Mesenteric fat pad (tissue), 1 donor: ENCODE results near the gene PTTG1IP. TPM values are rescaled to one million over a fixed set of nuclear protein-coding genes. Genes with fewer than 3 reads are reported as not detected.
"Not testable (repeated sequence)": the region's sequence is repeated elsewhere in the genome, so short reads cannot be mapped to it uniquely, and the experiment has no call there.

Experiments
- DNase-seq: peaks from one replicate; pipeline ENCODE4 v3.0.0-alpha.2; 2020; ENCODE audit warnings: low spot score
- total RNA-seq: library from RNA; stranded (reverse); fragmentation: NEBNext Ultra II Directional; extraction: Animal tissue kit (Norgen Biotek cat#: 25700); gene quantifications from one replicate; pipeline ENCODE4 v1.2.1, GENCODE V29; 2021
- donor health status: DM: yes; HTN: yes; CAD: no.

The PTTG1IP gene
- total RNA-seq, 1 donor from 2014 or later: 161 TPM

- DNase-seq: no peak
Measured at GRCh38 chr21:44886113-44887075, 12.9 kb upstream of the PTTG1IP start.

- DNase-seq: no peak
Measured at GRCh38 chr21:44885615-44886014, 12.1 kb upstream of the PTTG1IP start.

DNA sequence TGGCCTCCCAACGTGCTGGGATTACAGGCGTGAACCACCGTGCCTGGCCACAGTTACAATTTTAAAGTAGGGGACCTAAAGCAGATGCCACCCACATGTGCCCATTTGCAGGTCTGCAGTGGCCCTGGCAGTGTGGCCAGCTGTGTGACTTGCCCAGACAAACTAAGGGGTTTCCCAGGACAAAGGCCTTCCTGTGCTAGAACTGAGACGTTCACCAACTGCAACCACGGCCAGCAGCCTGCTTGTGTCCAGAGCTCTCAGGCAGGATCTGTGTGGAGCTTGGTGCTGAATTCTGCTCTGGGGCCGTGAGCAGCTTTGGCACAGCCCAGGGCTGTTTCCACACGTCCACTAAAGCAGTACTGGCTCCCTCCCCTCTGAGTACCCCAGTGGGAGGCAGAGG, 10.6 kb upstream of the PTTG1IP start:
- DNase-seq: no peak

GRCh38 chr21:44883250-44883649, 9.8 kb upstream of the PTTG1IP start:
- DNase-seq: no peak

- no peak for DNase-seq
Measured at GRCh38 chr21:44881198-44881872, 7.8 kb upstream of the PTTG1IP start.

- DNase-seq: no peak
Measured at GRCh38 chr21:44880405-44881197, 7.1 kb upstream of the PTTG1IP start.

- DNase-seq: not testable (repeated sequence)
Measured at GRCh38 chr21:44879238-44879637, 5.7 kb upstream of the PTTG1IP start.

DNA sequence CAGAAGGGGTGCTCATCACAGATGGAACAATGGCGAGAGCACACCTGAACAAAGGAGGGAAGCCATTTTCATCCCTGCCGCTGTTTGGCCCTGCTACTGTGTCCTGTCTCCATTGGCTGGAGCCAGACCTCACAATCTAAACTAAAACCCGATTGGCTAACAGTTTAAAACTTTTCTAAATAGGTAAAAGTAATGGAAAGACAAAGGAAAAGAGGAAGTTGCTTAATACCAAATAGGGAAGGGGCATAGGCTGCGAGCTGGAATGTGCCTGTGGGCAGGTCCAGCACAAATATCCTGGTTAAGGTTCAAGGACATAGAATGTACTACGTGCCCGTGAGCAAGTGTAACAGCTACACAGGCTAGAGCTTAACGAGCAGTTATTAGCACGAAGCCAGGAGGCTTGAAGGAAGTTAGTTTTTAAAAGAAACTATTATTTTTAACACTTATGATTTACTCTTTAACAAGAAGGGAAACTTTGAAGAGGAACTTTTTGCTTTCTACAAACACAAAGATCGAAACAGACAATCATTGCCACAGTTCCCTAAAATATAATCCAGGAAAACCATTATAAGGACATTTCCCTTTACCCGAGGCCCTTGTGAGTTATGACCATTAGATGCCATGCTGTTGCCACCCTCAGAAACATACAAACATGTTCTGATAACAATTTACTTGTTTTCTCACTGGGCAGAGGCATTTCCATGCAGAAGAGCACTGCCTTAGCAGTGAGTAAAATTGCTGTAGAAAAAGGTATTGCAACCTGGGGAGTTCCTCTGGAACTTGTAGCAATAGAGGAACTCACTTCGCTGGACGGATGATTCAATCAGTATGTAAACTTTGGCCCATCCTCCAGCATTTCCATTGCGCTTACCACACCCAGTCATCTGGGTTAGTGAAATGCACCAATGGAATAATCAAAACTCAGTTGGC, 4.8 kb upstream of the PTTG1IP start:
- DNase-seq: no peak

- DNase-seq: no peak
Measured at GRCh38 chr21:44876849-44877575, 3.5 kb upstream of the PTTG1IP start.

- DNase-seq: no peak
Measured at GRCh38 chr21:44875316-44875700, 1.8 kb upstream of the PTTG1IP start.

- DNase-seq: no peak
Measured at GRCh38 chr21:44874497-44875315, 1.2 kb upstream of the PTTG1IP start.

- DNase-seq: no peak
Measured at GRCh38 chr21:44874240-44874496, 678 bp upstream of the PTTG1IP start.

- DNase-seq: no peak
Measured at GRCh38 chr21:44872649-44873355, 688 bp downstream of the PTTG1IP start.

DNA sequence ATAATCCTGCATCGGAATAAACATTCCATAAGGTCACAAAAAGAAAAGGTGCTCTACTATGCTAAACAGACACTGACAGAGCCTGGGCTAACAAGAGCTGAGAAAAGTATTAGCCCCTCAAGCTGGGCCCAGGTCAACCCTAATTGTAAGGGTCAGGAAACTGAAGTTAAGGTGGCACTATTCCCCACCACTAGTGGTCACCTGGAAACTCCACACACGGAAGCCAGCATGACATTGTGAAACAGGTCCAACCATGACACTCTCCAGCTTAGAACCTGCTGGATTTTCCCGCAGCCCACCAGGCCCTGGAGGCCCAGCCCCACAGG, 1.2 kb downstream of the PTTG1IP start:
- DNase-seq: no peak

DNA sequence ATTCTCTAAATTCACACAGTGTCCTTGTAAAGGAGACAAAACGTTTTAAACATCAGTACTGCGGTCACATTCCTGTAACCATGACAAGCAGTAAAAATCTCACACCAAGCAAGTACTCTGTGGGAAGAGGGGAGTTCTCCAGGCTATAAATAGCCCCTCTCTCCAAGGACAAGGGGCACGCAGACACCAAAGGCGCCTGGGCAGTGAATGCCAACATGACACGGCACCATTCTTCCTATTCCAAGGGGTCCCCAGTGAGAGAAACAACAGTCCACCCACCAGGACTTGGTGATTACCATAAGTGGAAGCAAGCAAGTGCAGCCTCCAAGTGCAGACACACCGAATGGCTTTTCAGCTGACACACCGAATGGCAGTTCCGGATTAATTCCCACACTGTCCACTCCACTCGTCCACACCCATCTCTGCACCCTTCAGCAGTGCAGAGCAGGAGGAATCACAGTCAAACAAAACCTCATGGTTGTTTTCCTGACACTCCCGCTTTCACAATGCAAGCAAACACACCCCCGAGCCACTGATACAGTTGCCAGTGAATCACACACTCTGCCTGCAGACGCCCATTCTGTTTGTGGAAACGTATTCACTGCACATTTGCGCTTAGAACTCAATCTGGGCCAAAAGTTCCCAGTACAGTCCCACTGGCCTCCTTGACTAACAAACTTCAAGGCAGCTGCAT, 1.8 kb downstream of the PTTG1IP start:
- no peak for DNase-seq

DNA sequence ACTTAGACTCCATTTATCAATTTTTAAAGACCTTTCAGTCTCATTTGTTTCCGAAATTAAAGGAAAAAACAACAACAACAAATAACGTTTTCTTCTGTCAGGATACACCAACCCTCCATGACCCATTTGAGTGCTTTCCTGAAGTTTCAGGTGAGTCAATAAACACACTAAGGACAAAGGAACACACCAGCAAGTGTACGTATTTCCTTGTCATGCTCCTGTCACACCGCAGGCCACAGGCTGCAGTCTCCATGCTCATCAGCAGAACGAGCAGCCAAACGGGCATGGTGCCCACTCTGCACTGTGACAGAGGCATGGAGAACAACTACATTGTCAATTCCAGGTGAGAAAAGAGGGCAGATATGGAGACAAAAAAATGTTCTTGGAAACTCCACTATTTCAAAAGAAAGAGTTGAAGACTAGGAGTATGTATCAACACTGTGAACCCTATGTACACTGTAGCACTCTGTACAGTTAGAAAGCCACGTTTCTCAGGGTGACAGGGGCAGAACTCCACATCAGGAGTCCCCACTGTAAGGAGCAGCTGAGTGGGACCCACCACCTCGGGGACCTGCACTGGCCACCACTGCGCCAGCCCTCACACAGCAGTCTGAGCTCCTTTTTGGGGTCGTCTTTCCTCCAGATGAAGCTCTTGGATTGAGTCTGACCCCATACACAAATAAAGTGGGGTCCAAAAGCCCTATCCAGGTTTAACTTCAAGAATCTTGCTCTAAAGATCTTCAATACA, 2.6 kb downstream of the PTTG1IP start:
- DNase-seq: no peak
